Activated naive CD4-positive, alpha-beta T cell treated with Interleukin-2 at 50 U/mL for 16 hours (primary cell): ENCODE results near the gene APMAP.
A peak's percentile ranks its signal among the peaks of the same experiment; 100 is the strongest.
"Not testable (repeated sequence)": the region's sequence is repeated elsewhere in the genome, so short reads cannot be mapped to it uniquely, and the experiment has no call there.

Source experiments
- DNase-seq: peaks from one replicate; pipeline ENCODE4 v3.0.0-alpha.2; 2020

Gene APMAP

GRCh38 chr20:24929867-24930723 is 62.5 kb downstream of the APMAP start:
- DNase-seq = peak; percentile 33

GRCh38 chr20:24929259-24929658 is 63.3 kb downstream of the APMAP start:
- not testable (repeated sequence) for DNase-seq

DNA sequence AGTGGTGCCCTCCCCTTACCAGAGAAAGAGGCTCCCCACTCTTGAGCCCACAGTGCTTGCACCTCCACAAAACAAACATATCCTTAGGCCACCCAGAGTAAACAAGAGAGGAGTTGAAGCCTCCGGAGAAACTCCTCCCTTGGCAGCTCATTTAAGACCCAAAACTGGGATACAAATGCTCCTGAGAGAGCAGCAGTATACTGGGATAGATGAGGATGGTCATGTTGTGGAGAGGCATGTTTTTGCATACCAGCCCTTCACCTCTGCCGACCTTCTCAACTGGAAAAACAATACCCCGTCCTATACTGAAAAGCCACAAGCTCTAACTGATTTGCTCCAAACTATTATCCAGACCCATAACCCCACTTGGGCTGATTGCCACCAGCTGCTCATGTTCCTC is 71.8 kb downstream of the APMAP start:
- DNase-seq = not testable (repeated sequence)

GRCh38 chr20:24919665-24920064 is 72.9 kb downstream of the APMAP start:
- DNase-seq = not testable (repeated sequence)

- no peak for DNase-seq
These were observed 73.7 kb downstream of the APMAP start for GRCh38 chr20:24918579-24919566.

GRCh38 chr20:24917797-24918578 is 74.6 kb downstream of the APMAP start:
- DNase-seq = peak; percentile 48

GRCh38 chr20:24917056-24917455 is 75.5 kb downstream of the APMAP start:
- DNase-seq = no peak

DNA sequence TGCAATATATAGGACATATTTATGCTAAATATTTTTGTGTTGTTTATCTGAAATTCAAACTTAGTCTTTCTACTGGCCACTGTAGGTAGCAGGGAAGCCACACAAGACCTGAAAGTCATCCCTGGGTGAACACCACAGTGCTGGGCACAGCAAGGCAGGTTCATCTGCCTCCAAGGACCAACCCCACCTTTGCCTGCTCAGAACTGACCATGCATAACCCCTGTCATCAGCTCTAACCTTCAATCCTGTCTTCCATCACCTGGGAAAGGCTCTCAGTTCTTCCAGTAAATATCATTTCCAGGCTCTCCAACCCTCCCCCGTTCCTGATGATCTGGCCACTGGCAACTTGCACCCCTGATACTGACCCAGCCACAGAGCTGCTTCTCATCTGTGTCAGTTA is 76.1 kb downstream of the APMAP start:
- DNase-seq = no peak

DNA sequence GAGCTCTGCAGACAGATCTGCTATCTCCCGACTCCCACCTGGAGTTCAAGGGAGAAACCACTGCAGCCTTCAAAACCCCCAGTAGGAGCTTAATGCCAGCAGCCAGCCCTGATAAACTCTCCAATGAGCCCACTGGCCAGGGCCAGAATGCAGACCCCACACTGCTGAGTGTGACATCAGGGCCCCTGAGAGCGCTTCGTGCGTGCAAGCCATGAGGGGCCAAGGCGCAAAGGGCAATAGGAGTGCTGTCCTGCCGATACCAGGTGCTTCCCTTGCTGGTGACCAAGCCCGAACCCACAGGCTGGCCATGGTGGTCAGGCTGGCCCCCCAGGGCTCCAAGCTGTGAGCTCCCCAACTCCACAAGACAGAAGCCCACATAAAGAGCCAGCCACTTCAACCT is 76.7 kb downstream of the APMAP start:
- no peak for DNase-seq

- DNase-seq = no peak
These were observed 77.1 kb downstream of the APMAP start for GRCh38 chr20:24915440-24915839.

DNA sequence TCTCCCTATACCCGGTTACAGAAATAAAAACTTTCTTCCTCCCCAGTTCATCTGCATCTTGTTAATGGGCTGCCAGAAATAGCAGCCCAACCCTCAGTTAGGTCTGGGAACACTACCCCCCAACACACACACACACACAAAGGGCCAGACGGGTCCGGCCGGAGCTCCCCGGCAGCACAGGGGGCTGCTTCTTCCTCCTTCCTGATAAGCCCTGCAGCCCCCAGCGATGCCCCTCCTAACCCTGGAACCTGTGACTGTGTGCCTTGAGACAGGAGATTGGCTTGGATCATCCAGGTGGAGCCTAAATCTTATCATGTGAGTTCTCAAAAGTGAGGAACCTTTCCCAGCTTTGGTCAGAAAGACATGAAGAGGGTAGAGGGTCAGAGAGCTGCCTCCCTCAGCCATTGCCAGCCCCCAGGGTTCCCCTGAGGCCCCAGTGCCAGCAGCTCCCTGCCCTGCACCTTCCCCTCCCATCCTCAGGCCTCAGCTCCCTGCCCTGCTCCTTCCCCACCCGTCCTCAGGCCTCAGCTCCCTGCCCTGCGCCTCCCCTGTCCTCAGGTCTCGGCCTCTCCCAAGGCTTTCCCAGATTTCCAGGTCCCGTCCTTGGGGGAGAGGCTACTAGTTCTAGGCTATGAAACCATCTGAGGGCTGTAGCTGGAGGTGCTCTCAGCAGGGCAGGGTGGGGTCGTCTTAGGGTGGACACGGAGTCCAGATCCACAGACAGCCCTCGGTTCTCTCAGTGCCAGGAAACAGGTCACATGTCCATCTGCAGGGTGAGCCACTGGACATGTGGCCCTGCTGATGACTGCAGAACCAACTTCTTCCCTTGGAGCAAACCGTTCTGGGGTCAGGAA is 77.9 kb downstream of the APMAP start:
- DNase-seq = no peak

DNA sequence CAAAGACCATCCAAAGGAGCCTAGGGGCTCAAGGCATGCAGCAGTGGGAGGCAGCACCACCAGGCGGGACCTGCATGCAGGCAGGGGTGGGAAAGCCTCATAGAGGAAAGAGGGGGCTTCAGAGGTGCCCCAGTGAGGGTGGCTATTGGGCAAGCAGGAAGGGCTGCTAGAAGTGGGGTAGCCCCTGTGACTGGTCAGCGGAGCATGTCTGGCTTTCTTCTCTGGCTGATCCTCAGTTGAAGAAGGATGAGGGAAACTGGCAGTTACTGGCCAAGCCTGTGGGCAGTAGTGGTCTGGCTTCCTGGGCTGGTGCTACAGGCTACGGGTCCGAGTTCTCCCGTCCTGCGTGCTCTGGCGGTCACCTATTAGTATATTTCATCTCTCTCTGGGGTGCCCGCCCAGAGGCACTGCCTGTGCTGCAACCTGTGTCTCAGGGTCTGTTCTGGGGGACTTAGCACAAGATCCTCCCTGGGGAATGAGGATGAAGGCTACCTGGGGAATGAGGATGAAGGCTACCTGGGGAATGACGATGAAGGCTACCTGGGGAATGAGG is 79.4 kb downstream of the APMAP start:
- no peak for DNase-seq
